AG04449 (cell line): Measurements from ENCODE around the gene SASH1.

Source experiments
- CTCF ChIA-PET: fragments of 350-600 bp; formaldehyde crosslinking; extraction: SDS; loops from one replicate; lab custom pipeline; 2021; ENCODE audit warnings: antibody characterized with exemption; lab: Yijun Ruan, JAX
- POLR2A ChIA-PET: fragments of 400-600, 350-600 bp; formaldehyde crosslinking; extraction: SDS; loops from one replicate; lab custom pipeline; 2020; ENCODE audit warnings: antibody characterized with exemption, inconsistent platforms; lab: Yijun Ruan, JAX
- DNase-seq: peaks from one replicate; pipeline ENCODE4 v3.0.0-alpha.2; 2010; ENCODE audit warnings: low read depth, low spot score
- H3K4me3 ChIP-seq: 2 replicates; pipeline ENCODE4 v1.5.1; 2011; ENCODE audit warnings: low read depth, mild to moderate bottlenecking, control low read depth, low read length
- TF ChIP-seq, protein P1 (sequence below): IDR thresholded peaks from one replicate; pipeline ENCODE4 v1.5.1; 2011; ENCODE audit warnings: mild to moderate bottlenecking, moderate library complexity, low read length, control low read depth, inconsistent platforms; ENCODE audit not compliant: insufficient read depth; ENCODE audit errors: missing control alignments

The SASH1 gene

DNA sequence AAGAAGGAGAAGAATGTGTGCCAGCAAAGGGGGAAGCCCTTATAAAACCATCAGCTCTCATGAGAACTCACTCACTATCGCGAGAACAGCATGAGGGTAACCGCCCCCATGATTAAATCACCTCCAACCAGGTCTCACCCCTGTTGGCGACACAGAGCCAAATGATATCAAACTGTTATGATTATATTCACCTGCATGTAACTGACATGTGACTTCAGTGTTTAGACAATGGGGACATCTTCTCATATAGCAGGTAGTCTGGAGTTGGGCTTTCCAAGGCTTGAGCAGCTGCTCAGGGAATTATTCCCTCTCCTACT, 115.2 kb downstream of the SASH1 start:
- TF ChIP-seq, protein P1, sequence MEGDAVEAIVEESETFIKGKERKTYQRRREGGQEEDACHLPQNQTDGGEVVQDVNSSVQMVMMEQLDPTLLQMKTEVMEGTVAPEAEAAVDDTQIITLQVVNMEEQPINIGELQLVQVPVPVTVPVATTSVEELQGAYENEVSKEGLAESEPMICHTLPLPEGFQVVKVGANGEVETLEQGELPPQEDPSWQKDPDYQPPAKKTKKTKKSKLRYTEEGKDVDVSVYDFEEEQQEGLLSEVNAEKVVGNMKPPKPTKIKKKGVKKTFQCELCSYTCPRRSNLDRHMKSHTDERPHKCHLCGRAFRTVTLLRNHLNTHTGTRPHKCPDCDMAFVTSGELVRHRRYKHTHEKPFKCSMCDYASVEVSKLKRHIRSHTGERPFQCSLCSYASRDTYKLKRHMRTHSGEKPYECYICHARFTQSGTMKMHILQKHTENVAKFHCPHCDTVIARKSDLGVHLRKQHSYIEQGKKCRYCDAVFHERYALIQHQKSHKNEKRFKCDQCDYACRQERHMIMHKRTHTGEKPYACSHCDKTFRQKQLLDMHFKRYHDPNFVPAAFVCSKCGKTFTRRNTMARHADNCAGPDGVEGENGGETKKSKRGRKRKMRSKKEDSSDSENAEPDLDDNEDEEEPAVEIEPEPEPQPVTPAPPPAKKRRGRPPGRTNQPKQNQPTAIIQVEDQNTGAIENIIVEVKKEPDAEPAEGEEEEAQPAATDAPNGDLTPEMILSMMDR = no peak
- H3K4me3 ChIP-seq = no peak overlapping the region
- DNase-seq = no peak
- CTCF ChIA-PET = interaction anchor here (2.4 to 5.3 kb wide), 2 partner anchors 12 to 281 kb away, joined by 8 to 26 read pairs; no protein-coding TSS in a partner anchor
- POLR2A ChIA-PET = no interaction called here

DNA sequence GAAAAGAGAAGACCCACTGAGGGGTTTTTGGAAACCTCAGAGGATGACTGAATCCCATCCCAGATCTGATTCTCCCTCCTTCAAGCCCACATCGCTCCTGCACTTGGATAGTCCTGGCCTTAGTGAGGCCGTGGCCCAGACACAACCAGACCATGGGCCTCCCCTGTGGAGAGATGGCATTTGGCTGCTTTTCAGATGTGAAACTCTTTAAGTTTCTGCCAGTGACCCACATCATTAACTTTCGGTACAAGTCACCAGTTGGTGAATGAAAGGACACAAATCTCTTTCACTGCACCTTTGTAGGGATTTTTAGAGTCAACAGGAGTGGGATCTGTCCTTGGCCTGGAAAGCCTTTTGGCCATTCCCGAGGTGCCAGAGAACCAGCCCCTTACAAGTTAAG, 116.6 kb downstream of the SASH1 start:
- CTCF ChIA-PET = interaction anchor here (1.1 to 5.3 kb wide), 4 partner anchors 10 to 282 kb away, joined by 3 to 26 read pairs (median 6); no protein-coding TSS in a partner anchor

DNA sequence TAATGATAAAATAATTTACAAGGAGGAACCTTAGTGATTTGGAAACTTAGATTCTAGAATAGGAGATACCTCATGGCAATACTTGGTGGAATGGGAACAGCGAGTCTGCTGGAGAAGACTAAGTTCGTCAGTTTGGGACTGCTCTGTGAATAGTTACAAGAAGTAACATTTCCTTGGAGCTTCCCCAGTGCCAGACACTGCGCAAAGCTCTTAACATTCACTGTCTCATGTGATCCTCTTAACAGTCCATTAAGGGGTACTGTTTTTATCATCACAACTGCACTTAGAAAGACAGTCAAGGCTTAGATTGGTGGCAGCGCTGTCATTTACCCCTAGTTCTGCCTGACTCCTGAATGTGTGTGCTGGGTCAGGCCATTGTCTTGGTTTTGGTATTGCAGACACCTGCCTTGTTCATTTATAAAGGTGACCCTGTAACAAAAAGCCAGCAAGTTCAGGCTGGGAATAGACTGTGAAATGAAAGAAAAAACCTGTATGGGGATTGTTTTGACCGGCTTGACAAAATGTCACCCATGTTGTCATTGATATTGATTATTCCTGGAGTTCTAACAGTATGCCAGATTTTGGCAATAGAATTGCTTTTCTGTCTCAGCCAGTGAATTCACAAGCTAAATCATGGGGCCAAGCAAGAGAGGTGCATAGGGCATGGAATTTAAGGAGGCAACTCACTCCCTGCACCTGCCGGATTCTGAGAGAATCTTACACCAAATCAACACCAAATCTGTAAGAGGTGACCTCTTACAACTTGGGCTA, 118.4 kb downstream of the SASH1 start:
- DNase-seq = no peak
- no peak overlapping the region for H3K4me3 ChIP-seq
- ChIA-PET POLR2A (no interaction called here), CTCF (interaction anchor here (1.7 to 5.3 kb wide), 5 partner anchors 26 to 284 kb away, joined by 3 to 48 read pairs (median 8); no protein-coding TSS in a partner anchor)
- TF ChIP-seq, protein P1 = no peak

More for the DNA sequence above, 116.6 kb downstream of the SASH1 start:
- DNase-seq = no peak
- TF ChIP-seq, protein P1 = no peak
- POLR2A ChIA-PET = no interaction called here
- no peak overlapping the region for H3K4me3 ChIP-seq

DNA sequence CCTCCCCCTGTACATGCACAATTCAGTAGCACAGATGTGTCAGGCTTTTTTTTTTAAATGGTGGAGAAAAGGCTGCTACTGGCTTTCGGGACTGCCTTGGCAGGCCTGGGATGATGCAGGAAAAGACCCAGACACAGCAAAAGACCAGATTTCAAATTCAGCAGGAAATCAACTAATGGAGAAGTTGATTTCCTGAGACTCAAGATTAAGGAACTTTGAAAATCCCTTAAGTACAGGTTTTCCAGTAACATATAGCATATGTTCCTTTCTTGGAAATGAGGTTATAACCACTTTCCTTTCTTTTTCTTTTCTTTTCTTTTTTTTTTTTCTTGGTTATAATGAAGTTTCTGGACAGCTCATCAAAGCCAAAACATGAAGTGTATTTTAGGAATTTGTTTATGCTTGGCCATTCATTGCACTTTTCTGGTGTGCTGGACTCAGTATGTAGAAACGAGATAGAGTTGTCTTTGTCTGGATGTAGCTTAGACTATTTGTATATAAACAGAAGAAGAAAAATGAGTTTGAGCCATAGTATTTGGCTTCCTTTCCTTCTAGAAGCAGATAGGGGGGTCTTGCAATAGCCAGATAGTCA, 119.4 kb downstream of the SASH1 start:
- H3K4me3 ChIP-seq = no peak overlapping the region
- no peak for DNase-seq
- POLR2A ChIA-PET = no interaction called here
- CTCF ChIA-PET = interaction anchor here (0.8 to 3.8 kb wide), 7 partner anchors 9 to 297 kb away, joined by 3 to 48 read pairs (median 8); no protein-coding TSS in a partner anchor
- TF ChIP-seq, protein P1 = no peak

DNA sequence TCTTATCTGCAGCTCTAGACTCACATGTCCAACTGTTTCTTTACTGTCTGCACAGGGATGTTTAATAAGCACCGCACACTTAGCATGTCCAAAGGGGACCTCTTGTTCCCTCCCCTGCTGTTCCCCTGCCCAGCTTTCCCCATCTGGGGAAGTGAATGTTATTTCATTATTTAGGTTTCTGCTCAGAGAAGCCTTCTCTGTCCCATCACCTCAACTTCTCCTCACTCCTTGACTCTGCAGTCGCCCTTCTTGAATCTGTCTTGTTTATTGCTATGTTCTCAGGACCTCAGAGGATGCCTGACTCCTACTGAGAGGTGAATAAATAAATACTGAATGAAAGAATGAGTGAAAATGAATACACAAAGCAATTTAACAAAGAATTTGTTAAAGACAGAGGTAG, 121.0 kb downstream of the SASH1 start:
- TF ChIP-seq, protein P1 = no peak
- POLR2A ChIA-PET = no interaction called here
- CTCF ChIA-PET = interaction anchor here (0.7 to 3.8 kb wide), 35 partner anchors 9 to 404 kb away, joined by 3 to 48 read pairs (median 5); no protein-coding TSS in a partner anchor
- H3K4me3 ChIP-seq = no peak overlapping the region
- no peak for DNase-seq
